H1 (cell line): ENCODE results near the gene ZNF777. TPM values are rescaled to one million over a fixed set of nuclear protein-coding genes. Genes with fewer than 3 reads are reported as not detected.

Source experiments
- CTCF ChIA-PET: fragments of 300-600 bp; sonication (Branson Sonifier 250); formaldehyde crosslinking; loops from one replicate; lab custom pipeline; 2021; ENCODE audit not compliant: partially characterized antibody; lab: Charles Lee
- POLR2A ChIA-PET: fragments of 300-600 bp; sonication (Branson Sonifier 250); formaldehyde crosslinking; loops from one replicate; lab custom pipeline; 2021; ENCODE audit warnings: inconsistent platforms; ENCODE audit not compliant: partially characterized antibody; lab: Charles Lee
- DNase-seq, 2 experiments: peaks; one replicate each; pipeline versions ENCODE4 v3.0.0 to v3.0.0-alpha.2; 2010 to 2022; ENCODE audit warnings: low spot score in 2 of 2, low read depth in 1 of 2, mixed read lengths in 1 of 2
- FAIRE-seq: peaks from 2 replicates; lab custom pipeline; 2011; peaks lifted over from hg19 to GRCh38; lab: Jason Lieb, UNC
- H2AFZ ChIP-seq: 2 replicates; pipeline ENCODE4 v1.8.1; 2012; ENCODE audit warnings: low read length, inconsistent platforms
- H2AK5ac ChIP-seq: 2 replicates; pipeline ENCODE4 v1.6.1; 2013; ENCODE audit warnings: low read depth, low read length
- H2BK120ac ChIP-seq: replicated peaks from 2 replicates; pipeline ENCODE3; 2013; ENCODE audit warnings: low read depth, low read length, inconsistent platforms
- H2BK12ac ChIP-seq: 2 replicates; pipeline ENCODE4 v1.6.1; 2013; ENCODE audit warnings: low read depth, low read length
- H2BK15ac ChIP-seq: 2 replicates; pipeline ENCODE4 v1.6.1; 2013; ENCODE audit warnings: low read length
- H2BK20ac ChIP-seq: 2 replicates; pipeline ENCODE4 v1.6.1; 2013; ENCODE audit warnings: low read length
- H2BK5ac ChIP-seq: 2 replicates; pipeline ENCODE4 v1.6.1; 2013; ENCODE audit warnings: low read depth, low read length
- H3K14ac ChIP-seq: 2 replicates; pipeline ENCODE4 v1.6.1; 2013; ENCODE audit warnings: inconsistent platforms; ENCODE audit not compliant: insufficient read length
- H3K18ac ChIP-seq: 2 replicates; pipeline ENCODE4 v1.6.1; 2013; ENCODE audit warnings: low read length; ENCODE audit errors: extremely low read depth
- H3K23ac ChIP-seq: 2 replicates; pipeline ENCODE4 v1.6.1; 2013; ENCODE audit warnings: inconsistent platforms; ENCODE audit not compliant: insufficient read length
- H3K23me2 ChIP-seq: 2 replicates; pipeline ENCODE4 v1.6.1; 2013; ENCODE audit warnings: low read depth, low read length
- H3K27ac ChIP-seq: 2 replicates; pipeline ENCODE4 v1.6.1; 2011; ENCODE audit warnings: low read depth, low read length, inconsistent platforms
- H3K27me3 ChIP-seq, 4 experiments: replicated peaks in 1 of 4; 1 replicate in 1 of 4; 2 replicates in 3 of 4; pipeline versions ENCODE4 v1.6.1 to v1.8.1; 2011 to 2013; ENCODE audit warnings: low read length in 3 of 4, mild to moderate bottlenecking in 3 of 4, inconsistent platforms in 2 of 4, mixed read lengths in 2 of 4, moderate library complexity in 1 of 4; ENCODE audit not compliant: control insufficient read depth in 3 of 4, insufficient read depth in 3 of 4; ENCODE audit errors: extremely low read depth in 1 of 4
- H3K36me3 ChIP-seq, 4 experiments: 2 replicates each; pipeline versions ENCODE4 v1.6.1 to v1.8.1; 2011 to 2013; ENCODE audit warnings: mild to moderate bottlenecking in 4 of 4, low read length in 3 of 4, moderate library complexity in 2 of 4, control low read depth in 1 of 4, inconsistent platforms in 1 of 4; ENCODE audit not compliant: insufficient read depth in 4 of 4, control insufficient read depth in 2 of 4
- H3K4ac ChIP-seq: replicated peaks from 2 replicates; pipeline ENCODE3; 2013; ENCODE audit warnings: low read length, low read depth, mixed read lengths, inconsistent platforms; ENCODE audit not compliant: insufficient read length
- H3K4me1 ChIP-seq, 4 experiments: replicated peaks in 1 of 4; 1 replicate in 1 of 4; 2 replicates in 3 of 4; pipeline versions ENCODE4 v1.6.1 to v1.8.1; 2011 to 2013; ENCODE audit warnings: low read length in 3 of 4, inconsistent platforms in 2 of 4, mixed read lengths in 1 of 4; ENCODE audit not compliant: insufficient read depth in 4 of 4, control insufficient read depth in 3 of 4
- H3K4me2 ChIP-seq, 2 experiments: 2 replicates each; pipeline versions ENCODE4 v1.6.1 to v1.8.1; 2011 to 2013; ENCODE audit warnings: low read depth in 2 of 2, low read length in 2 of 2, control low read depth in 1 of 2, inconsistent platforms in 1 of 2, mild to moderate bottlenecking in 1 of 2; ENCODE audit not compliant: insufficient read depth in 1 of 2
- H3K4me3 ChIP-seq, 4 experiments: fragments of 200-600, 300-600 bp in 1 of 4; sonication (generic), shearing (Covaris generic), sonication (Bioruptor Twin) in 1 of 4; 2 replicates each; pipeline versions ENCODE4 v1.5.1 to v1.8.1; 2011 to 2016; ENCODE audit warnings: low read length in 4 of 4, low read depth in 3 of 4, control low read depth in 2 of 4, inconsistent platforms in 2 of 4, mild to moderate bottlenecking in 2 of 4, mixed read lengths in 1 of 4, moderate library complexity in 1 of 4; ENCODE audit not compliant: insufficient read depth in 2 of 4; ENCODE audit errors: extremely low read depth in 1 of 4
- H3K56ac ChIP-seq: replicated peaks from 2 replicates; pipeline ENCODE3; 2013; ENCODE audit warnings: low read depth, mild to moderate bottlenecking, mixed read lengths, low read length, inconsistent platforms; ENCODE audit not compliant: insufficient read length
- H3K79me1 ChIP-seq: 2 replicates; pipeline ENCODE4 v1.6.1; 2013; ENCODE audit warnings: low read depth, low read length, control low read depth
- H3K79me2 ChIP-seq, 2 experiments: 2 replicates each; pipeline versions ENCODE4 v1.6.1 to v1.8.1; 2012 to 2013; ENCODE audit warnings: low read length in 2 of 2, mild to moderate bottlenecking in 2 of 2, inconsistent platforms in 1 of 2; ENCODE audit not compliant: insufficient read depth in 2 of 2, control insufficient read depth in 1 of 2
- H3K9ac ChIP-seq, 4 experiments: replicated peaks in 1 of 4; 1 replicate in 1 of 4; 2 replicates in 3 of 4; pipeline versions ENCODE4 v1.6.1 to v1.8.1; 2011 to 2013; ENCODE audit warnings: low read depth in 3 of 4, low read length in 3 of 4, control low read depth in 2 of 4, mild to moderate bottlenecking in 2 of 4, moderate library complexity in 2 of 4, inconsistent platforms in 1 of 4; ENCODE audit errors: extremely low read depth in 1 of 4
- H3K9me3 ChIP-seq, 2 experiments: 2 replicates each; pipeline versions ENCODE4 v1.6.1 to v1.8.1; 2012 to 2013; ENCODE audit warnings: mild to moderate bottlenecking in 2 of 2, moderate library complexity in 2 of 2, control low read depth in 1 of 2, inconsistent platforms in 1 of 2, low read depth in 1 of 2, low read length in 1 of 2, mixed read lengths in 1 of 2; ENCODE audit not compliant: insufficient read depth in 2 of 2
- H4K20me1 ChIP-seq, 2 experiments: replicated peaks in 1 of 2; 2 replicates each; pipeline versions ENCODE3 to v1.8.1; 2011 to 2013; ENCODE audit warnings: inconsistent platforms in 2 of 2, low read length in 2 of 2, mild to moderate bottlenecking in 1 of 2; ENCODE audit not compliant: insufficient read depth in 2 of 2, control insufficient read depth in 1 of 2
- H4K5ac ChIP-seq: 2 replicates; pipeline ENCODE4 v1.6.1; 2013; ENCODE audit warnings: low read length, low read depth, mixed read lengths, inconsistent platforms; ENCODE audit not compliant: insufficient read length
- H4K8ac ChIP-seq: 2 replicates; pipeline ENCODE4 v1.8.0; 2013; ENCODE audit warnings: mild to moderate bottlenecking, moderate library complexity, low read length, inconsistent platforms; ENCODE audit not compliant: insufficient read depth; ENCODE audit errors: extremely low read depth
- H4K91ac ChIP-seq: replicated peaks from 2 replicates; pipeline ENCODE3; 2013; ENCODE audit warnings: low read length, mixed read lengths, inconsistent platforms; ENCODE audit not compliant: insufficient read length
- CREB1 ChIP-seq: IDR thresholded peaks from 2 replicates; pipeline ENCODE4 v1.6.1; 2012; ENCODE audit warnings: inconsistent platforms
- EGR1 ChIP-seq: IDR thresholded peaks from 2 replicates; pipeline ENCODE4 v1.6.1; 2011; ENCODE audit warnings: low read depth, low read length, borderline replicate concordance
- EP300 ChIP-seq, 2 experiments: IDR thresholded peaks; 1 replicate in 1 of 2; 2 replicates in 1 of 2; pipeline ENCODE4 v1.6.1; 2011 to 2012; ENCODE audit warnings: low read depth in 2 of 2, low read length in 2 of 2, mild to moderate bottlenecking in 2 of 2, borderline replicate concordance in 1 of 2, inconsistent platforms in 1 of 2, moderate library complexity in 1 of 2
- KDM1A ChIP-seq: fragments of 200-600, 300-600 bp; sonication (generic); IDR thresholded peaks from 2 replicates; pipeline ENCODE4 v1.7.1; 2016; ENCODE audit warnings: mild to moderate bottlenecking, low read length, borderline replicate concordance
- PHF8 ChIP-seq: fragments of 200-600 bp; sonication (generic); conservative IDR thresholded peaks from 2 replicates; pipeline ENCODE4 v1.7.1; 2012; ENCODE audit warnings: low read depth, mild to moderate bottlenecking, inconsistent platforms, low read length, moderate library complexity
- RBBP5 ChIP-seq: IDR thresholded peaks from 2 replicates; pipeline ENCODE4 v1.7.1; 2012; ENCODE audit warnings: low read depth, mild to moderate bottlenecking, inconsistent platforms, low read length, moderate library complexity, borderline replicate concordance
- SAP30 ChIP-seq: fragments of 300-600 bp; sonication (generic); IDR thresholded peaks from 2 replicates; pipeline ENCODE4 v1.7.1; 2012; ENCODE audit warnings: low read length, moderate library complexity, mild to moderate bottlenecking, inconsistent platforms; ENCODE audit not compliant: insufficient read depth, insufficient replicate concordance
- SUZ12 ChIP-seq: fragments of 200-600 bp; sonication (generic); IDR thresholded peaks from 2 replicates; pipeline ENCODE4 v1.6.1; 2012; ENCODE audit warnings: mild to moderate bottlenecking, inconsistent platforms, low read length, moderate library complexity, mixed read lengths
- WGBS, 2 experiments: shearing (Covaris generic) in 1 of 2; methylation state at CpG; one replicate each; pipeline versions ENCODE4 v1.1.6 to v1.1.7; 2013 to 2015; ENCODE audit warnings: low lambda C conversion rate in 2 of 2, mixed read lengths in 2 of 2, inconsistent platforms in 1 of 2, low coverage in 1 of 2, missing lambda C conversion rate in 1 of 2; ENCODE audit not compliant: insufficient replicate concordance in 2 of 2, insufficient coverage in 1 of 2, insufficient read length in 1 of 2; ENCODE audit errors: extremely low coverage in 1 of 2, missing lambda C conversion rate in 1 of 2; 5-methylcytosine and 5-hydroxymethylcytosine counted together
- polyA plus RNA-seq, 7 experiments: library from polyadenylated mRNA; depleted of rRNA in 3 of 7; stranded (reverse) in 5 of 7; unstranded in 2 of 7; fragments of >200 nt in 5 of 7; fragments of 200-250 nt in 2 of 7; gene quantifications; 1 replicate in 5 of 7; 2 replicates in 1 of 7; 4 replicates in 1 of 7; pipeline versions ENCODE4 v1.2.1 to v1.2.3, GENCODE V29; 2011 to 2013; ENCODE audit warnings: missing spikeins in 2 of 7, mixed read lengths in 2 of 7
- total RNA-seq: library from RNA; stranded (reverse); fragmentation: NEBNext Ultra II Directional; extraction: Animal tissue kit (Norgen Biotek cat#: 25700); gene quantifications from 2 replicates; pipeline ENCODE4 v1.2.1, GENCODE V29; 2021
- TF ChIP-seq, protein P1 (sequence below): IDR thresholded peaks from 2 replicates; pipeline ENCODE4 v1.6.1; 2011; ENCODE audit warnings: low read length, improper control_type of control experiment
- TF ChIP-seq, protein P2 (sequence below): IDR thresholded peaks from 2 replicates; pipeline ENCODE4 v1.6.1; 2012; ENCODE audit warnings: inconsistent platforms

The ZNF777 gene
- total and polyA plus RNA-seq, 2 of the 8 experiments (the other 6 are each of a cell fraction or from before 2014, with no cell fraction given) = 8.0 to 10.1 TPM

DNA sequence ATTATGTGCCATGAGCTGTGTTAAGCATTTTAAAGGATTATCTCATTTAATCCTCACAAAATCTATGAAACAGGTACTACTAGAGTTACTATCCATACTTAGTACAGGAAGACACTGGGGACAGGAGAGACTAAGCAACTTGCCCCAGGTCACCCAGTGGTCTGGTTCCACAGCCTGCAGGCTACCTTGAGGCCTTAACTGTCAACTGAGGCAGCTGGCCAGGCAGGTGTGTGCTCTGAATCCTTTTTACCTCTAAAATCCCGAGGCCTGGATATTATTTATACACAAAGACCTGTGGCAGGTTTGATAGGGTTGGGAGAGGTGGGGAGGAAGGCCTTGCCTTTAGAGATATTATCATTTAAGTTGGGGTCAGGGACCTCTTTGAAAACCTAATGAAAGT, 3.1 kb downstream of the ZNF777 start:
- Histone ChIP-seq H2AK5ac (no peak overlapping the region), H2AFZ (no peak overlapping the region), H4K20me1 (peaks cover 5 to 9% of the 10 kb centered on the region in 2 experiments), H3K14ac (no peak overlapping the region), H3K9ac (no peak overlapping the region), H2BK12ac (no peak overlapping the region), H3K18ac (no peak overlapping the region), H3K23ac (no peak overlapping the region), H4K91ac (no peak overlapping the region), H3K36me3 (peaks cover 0 to 13% (median 6%) of the 10 kb centered on the region in 4 experiments; a peak in 4 of 8 replicates), H3K23me2 (peaks cover 9% of the 10 kb centered on the region), H3K56ac (no peak overlapping the region), H3K79me1 (no peaks in the 10 kb centered on the region), H2BK20ac (no peak overlapping the region), H2BK15ac (no peak overlapping the region), H3K4me1 (no peaks in the 10 kb centered on the region; a peak in 1 of 7 replicates), H2BK120ac (no peak overlapping the region), H4K8ac (no peak overlapping the region), H3K9me3 (no peaks in the 10 kb centered on the region), H4K5ac (no peak overlapping the region), H3K4me3 (no peak overlapping the region), H2BK5ac (no peak overlapping the region), H3K27me3 (peaks cover 4 to 25% (median 20%) of the 10 kb centered on the region in 4 experiments), H3K27ac (no peak overlapping the region), H3K4me2 (no peak overlapping the region), H3K79me2 (peaks cover 0 to 10% of the 10 kb centered on the region in 2 experiments; a peak in 1 of 4 replicates), H3K4ac (no peak overlapping the region)
- POLR2A ChIA-PET = interaction anchor here (1.0 to 2.6 kb wide), 5 partner anchors 17 to 196 kb away, joined by 3 to 6 read pairs (median 3); partner anchors contain the start of gene ZNF783
- TF ChIP-seq EGR1 = no peak
- TF ChIP-seq, protein P1, sequence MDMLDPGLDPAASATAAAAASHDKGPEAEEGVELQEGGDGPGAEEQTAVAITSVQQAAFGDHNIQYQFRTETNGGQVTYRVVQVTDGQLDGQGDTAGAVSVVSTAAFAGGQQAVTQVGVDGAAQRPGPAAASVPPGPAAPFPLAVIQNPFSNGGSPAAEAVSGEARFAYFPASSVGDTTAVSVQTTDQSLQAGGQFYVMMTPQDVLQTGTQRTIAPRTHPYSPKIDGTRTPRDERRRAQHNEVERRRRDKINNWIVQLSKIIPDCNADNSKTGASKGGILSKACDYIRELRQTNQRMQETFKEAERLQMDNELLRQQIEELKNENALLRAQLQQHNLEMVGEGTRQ = no peak
- TF ChIP-seq RBBP5 = no peak
- TF ChIP-seq SUZ12 = no peak
- TF ChIP-seq, protein P2, sequence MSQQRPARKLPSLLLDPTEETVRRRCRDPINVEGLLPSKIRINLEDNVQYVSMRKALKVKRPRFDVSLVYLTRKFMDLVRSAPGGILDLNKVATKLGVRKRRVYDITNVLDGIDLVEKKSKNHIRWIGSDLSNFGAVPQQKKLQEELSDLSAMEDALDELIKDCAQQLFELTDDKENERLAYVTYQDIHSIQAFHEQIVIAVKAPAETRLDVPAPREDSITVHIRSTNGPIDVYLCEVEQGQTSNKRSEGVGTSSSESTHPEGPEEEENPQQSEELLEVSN = no peak
- no peak for TF ChIP-seq SAP30
- TF ChIP-seq PHF8 = no peak
- TF ChIP-seq KDM1A = no peak
- no peak for TF ChIP-seq CREB1
- no peak for TF ChIP-seq EP300 (IDR thresholded peaks at IDR 0.05; ENCODE audit: borderline replicate concordance in 1 of 2, low read depth in 2 of 2, low read length in 2 of 2)
- DNase-seq (no peak), FAIRE-seq (no peak)
- CTCF ChIA-PET = interaction anchor here (0.9 to 2.1 kb wide), 5 partner anchors 11 to 34 kb away, joined by 3 to 11 read pairs (median 4); no protein-coding TSS in a partner anchor
- 84% methylated on average over 1 of the region's 1 CpG; no CpG with 5 or more reads in 1 of the 2 experiments for WGBS, 2 experiments
